ENCODE measurements around the gene B3GAT1. TPM values are rescaled to one million over a fixed set of nuclear protein-coding genes. Genes with fewer than 3 reads are reported as not detected.

Gene B3GAT1
- total RNA-seq, 1 donor from 2014 or later, result 3.5 TPM

- DNase-seq (ENCODE audit: extremely low spot score, unreplicated experiment), result no peak
- no peak overlapping the region for H3K4me3 Mint-ChIP-seq
- no peaks in the 10 kb centered on the region for H3K4me1 Mint-ChIP-seq (ENCODE audit: unreplicated experiment)
- H3K27ac Mint-ChIP-seq, result no peak overlapping the region
- peaks cover 13% of the 10 kb centered on the region for H3K27me3 Mint-ChIP-seq
- no peaks in the 10 kb centered on the region for H3K36me3 Mint-ChIP-seq
- TF ChIP-seq, protein P1, sequence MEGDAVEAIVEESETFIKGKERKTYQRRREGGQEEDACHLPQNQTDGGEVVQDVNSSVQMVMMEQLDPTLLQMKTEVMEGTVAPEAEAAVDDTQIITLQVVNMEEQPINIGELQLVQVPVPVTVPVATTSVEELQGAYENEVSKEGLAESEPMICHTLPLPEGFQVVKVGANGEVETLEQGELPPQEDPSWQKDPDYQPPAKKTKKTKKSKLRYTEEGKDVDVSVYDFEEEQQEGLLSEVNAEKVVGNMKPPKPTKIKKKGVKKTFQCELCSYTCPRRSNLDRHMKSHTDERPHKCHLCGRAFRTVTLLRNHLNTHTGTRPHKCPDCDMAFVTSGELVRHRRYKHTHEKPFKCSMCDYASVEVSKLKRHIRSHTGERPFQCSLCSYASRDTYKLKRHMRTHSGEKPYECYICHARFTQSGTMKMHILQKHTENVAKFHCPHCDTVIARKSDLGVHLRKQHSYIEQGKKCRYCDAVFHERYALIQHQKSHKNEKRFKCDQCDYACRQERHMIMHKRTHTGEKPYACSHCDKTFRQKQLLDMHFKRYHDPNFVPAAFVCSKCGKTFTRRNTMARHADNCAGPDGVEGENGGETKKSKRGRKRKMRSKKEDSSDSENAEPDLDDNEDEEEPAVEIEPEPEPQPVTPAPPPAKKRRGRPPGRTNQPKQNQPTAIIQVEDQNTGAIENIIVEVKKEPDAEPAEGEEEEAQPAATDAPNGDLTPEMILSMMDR (conservative IDR thresholded peaks at IDR 0.05), result no peak
- no peaks in the 10 kb centered on the region for H3K9me3 Mint-ChIP-seq
Observed at GRCh38 chr11:134455516-134455915, 43.5 kb upstream of the B3GAT1 start.

GRCh38 chr11:134454146-134454690, 42.2 kb upstream of the B3GAT1 start:
- TF ChIP-seq, protein P1 (conservative IDR thresholded peaks at IDR 0.05), result no peak
- Mint-ChIP-seq H3K27ac (no peak overlapping the region), H3K9me3 (no peaks in the 10 kb centered on the region), H3K4me1 (ENCODE audit: unreplicated experiment) (no peaks in the 10 kb centered on the region), H3K4me3 (no peak overlapping the region), H3K27me3 (peaks cover 16% of the 10 kb centered on the region), H3K36me3 (no peaks in the 10 kb centered on the region)
- no peak for DNase-seq (ENCODE audit: extremely low spot score, unreplicated experiment)

DNA sequence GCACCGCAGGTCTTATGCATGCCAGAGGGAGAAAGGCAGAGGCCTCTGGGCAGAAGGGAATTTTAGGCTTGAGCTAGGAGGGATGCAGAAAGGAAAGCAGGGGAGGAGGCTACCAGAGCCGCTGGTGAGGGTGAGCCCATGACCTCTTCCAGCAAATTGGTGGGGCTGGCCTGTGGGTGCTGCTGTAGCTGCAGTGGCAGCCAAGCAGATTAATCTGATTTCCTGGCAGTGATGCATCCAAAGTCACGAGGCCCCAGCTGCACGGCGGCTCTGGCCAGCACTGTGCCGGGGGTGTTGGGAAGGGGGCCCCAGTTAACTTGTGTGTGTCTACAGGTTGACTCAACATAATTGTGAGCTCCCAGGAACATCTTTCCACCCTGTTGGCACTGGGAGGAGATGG, 41.4 kb upstream of the B3GAT1 start:
- H3K36me3 Mint-ChIP-seq, result no peaks in the 10 kb centered on the region
- TF ChIP-seq, protein P1 (conservative IDR thresholded peaks at IDR 0.05), result no peak
- H3K27me3 Mint-ChIP-seq, result peaks cover 13% of the 10 kb centered on the region
- DNase-seq (ENCODE audit: extremely low spot score, unreplicated experiment), result no peak
- H3K4me1 Mint-ChIP-seq (ENCODE audit: unreplicated experiment), result no peaks in the 10 kb centered on the region
- H3K9me3 Mint-ChIP-seq, result no peaks in the 10 kb centered on the region
- no peak overlapping the region for H3K4me3 Mint-ChIP-seq
- H3K27ac Mint-ChIP-seq, result no peak overlapping the region

DNA sequence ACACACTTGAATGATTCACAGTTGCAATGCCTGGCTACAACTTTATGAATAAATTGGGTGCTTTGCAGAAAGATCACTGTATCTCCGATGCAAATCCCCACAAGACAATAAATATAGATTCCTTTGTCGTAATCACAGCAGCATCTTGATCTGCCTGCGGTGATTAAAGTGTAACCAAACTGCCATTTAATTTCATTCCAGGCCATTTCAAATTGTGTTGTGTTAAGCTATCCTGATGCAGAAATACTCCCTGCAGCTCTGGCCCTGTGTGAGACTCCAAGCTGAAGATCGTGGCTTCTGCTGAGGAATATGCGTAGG, 40.8 kb upstream of the B3GAT1 start:
- H3K9me3 Mint-ChIP-seq, result no peaks in the 10 kb centered on the region
- H3K27me3 Mint-ChIP-seq, result peaks cover 13% of the 10 kb centered on the region
- no peak overlapping the region for H3K27ac Mint-ChIP-seq
- no peaks in the 10 kb centered on the region for H3K4me1 Mint-ChIP-seq (ENCODE audit: unreplicated experiment)
- no peaks in the 10 kb centered on the region for H3K36me3 Mint-ChIP-seq
- DNase-seq (ENCODE audit: extremely low spot score, unreplicated experiment), result no peak
- H3K4me3 Mint-ChIP-seq, result no peak overlapping the region
- TF ChIP-seq, protein P1 (conservative IDR thresholded peaks at IDR 0.05), result no peak

- TF ChIP-seq, protein P1 (conservative IDR thresholded peaks at IDR 0.05), result no peak
- Mint-ChIP-seq H3K4me1 (ENCODE audit: unreplicated experiment) (no peaks in the 10 kb centered on the region), H3K4me3 (no peak overlapping the region), H3K27me3 (peaks cover 13% of the 10 kb centered on the region), H3K9me3 (no peaks in the 10 kb centered on the region), H3K27ac (no peak overlapping the region), H3K36me3 (no peaks in the 10 kb centered on the region)
- DNase-seq (ENCODE audit: extremely low spot score, unreplicated experiment), result no peak
Observed at GRCh38 chr11:134452026-134452837, 40.2 kb upstream of the B3GAT1 start.

Data from type B pancreatic cell (in vitro differentiated cells).